GM18526 (cell line): ENCODE data around the gene LDB3.

Experiments used
- POLR2A ChIP-seq: IDR thresholded peaks from 3 replicates; pipeline ENCODE4 v1.6.1; 2011; ENCODE audit not compliant: insufficient read length; ENCODE audit errors: extremely low read depth

Gene LDB3

GRCh38 chr10:86705905-86706304, 37.6 kb downstream of the LDB3 start:
- no peak for TF ChIP-seq POLR2A

GRCh38 chr10:86706401-86706841, 38.1 kb downstream of the LDB3 start:
- no peak for TF ChIP-seq POLR2A

- no peak for TF ChIP-seq POLR2A
Observed at GRCh38 chr10:86706977-86707376, 38.7 kb downstream of the LDB3 start.

GRCh38 chr10:86707505-86707904, 39.2 kb downstream of the LDB3 start:
- TF ChIP-seq POLR2A, result no peak

DNA sequence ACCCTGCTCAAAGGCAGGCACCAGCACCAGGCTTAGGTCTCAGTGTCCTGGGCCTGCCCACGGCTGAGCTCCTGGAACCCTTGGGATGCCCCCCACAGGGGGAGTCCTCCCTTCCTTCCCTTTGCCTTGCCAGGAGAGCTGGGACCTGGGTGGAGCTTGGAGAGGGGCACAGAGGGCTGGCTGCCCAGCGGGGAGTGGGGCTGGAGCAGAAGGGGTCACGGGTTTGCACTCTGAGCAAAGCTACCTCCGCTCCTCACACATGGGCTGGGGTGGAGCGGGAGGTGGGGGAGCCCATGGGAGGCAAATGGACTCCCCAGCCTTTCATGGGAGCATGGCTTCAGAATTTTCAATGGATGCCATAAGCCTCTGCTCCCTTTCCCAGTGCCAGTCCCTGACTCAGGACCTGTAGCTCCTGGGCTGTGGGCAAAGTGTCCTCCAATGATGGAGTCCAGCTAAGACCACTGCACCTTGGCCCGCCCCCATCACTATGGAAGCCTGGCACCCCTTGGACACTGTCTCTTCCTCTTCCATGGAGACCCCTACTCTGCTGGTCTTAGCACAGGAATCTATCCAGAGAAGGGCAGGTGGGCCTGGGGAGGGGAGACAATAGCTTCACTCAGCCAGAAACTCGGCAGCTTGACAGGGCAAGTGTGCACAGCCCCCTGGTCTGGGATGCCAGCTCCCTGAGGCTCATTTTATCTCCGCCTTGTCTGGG, 39.9 kb downstream of the LDB3 start:
- no peak for TF ChIP-seq POLR2A

- TF ChIP-seq POLR2A, result no peak
Observed at GRCh38 chr10:86708783-86709380, 40.6 kb downstream of the LDB3 start.

DNA sequence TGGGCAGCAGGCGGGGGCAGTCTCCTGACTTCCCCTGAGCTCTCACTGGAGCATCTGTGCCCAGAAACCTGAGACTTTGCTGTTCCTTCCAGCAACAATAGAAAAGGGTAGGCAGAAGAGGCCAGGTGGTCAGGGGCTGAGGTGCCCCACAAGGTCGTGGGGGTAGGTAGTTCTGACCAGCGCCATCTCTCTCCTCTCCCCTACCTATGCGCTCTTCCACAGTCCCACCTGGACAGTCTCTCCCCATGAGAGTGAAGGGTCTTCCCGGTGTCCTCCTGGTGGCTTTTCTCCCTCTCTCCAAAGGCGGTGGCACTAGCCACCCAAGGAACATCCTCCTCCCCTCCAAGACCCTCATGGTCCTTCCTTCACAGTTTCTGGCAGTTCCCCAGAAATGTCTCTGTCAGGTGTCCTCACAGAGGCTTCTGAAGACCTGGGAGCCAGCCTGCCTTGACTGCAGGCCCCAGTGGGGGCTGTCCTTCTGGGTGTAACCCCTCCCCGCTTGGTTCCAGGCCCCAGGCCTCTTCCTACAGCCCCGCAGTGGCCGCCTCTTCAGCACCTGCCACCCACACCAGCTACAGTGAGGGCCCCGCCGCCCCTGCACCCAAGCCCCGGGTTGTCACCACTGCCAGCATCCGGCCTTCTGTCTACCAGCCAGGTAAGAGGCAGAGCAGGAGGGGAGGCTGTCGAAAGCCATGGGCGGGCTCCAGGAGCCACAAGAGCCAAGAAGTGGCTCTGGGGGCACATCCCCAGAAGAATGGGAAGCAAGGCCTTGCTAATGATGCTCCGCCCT, 41.3 kb downstream of the LDB3 start:
- no peak for TF ChIP-seq POLR2A

DNA sequence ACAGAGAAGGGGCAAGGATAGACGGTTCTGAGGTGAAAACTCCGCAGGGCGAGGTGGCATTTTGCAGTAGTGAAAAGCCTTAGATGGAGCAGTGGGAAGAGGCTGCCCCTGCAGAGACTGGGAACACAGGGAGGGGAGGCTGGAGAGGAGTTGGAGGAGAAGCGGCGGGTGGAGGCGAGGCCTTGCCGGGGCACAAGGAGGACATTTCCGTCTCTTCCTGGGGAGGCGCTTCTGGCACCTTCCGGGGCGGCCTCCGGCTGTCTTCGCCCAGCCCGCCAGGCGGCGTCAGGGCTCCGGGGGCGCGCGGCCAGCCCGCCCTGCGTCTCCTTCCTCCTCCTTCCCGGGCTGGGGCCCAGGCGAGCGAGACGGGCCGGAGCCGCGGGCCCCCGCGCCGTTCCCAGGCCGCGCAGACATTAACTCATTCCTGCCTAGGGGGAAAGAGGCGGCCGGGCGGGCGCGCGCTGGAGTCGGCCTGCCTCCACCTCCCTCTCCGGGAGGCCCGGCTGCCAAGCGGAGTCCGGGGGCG, 42.7 kb downstream of the LDB3 start:
- TF ChIP-seq POLR2A, result peak; percentile 55

DNA sequence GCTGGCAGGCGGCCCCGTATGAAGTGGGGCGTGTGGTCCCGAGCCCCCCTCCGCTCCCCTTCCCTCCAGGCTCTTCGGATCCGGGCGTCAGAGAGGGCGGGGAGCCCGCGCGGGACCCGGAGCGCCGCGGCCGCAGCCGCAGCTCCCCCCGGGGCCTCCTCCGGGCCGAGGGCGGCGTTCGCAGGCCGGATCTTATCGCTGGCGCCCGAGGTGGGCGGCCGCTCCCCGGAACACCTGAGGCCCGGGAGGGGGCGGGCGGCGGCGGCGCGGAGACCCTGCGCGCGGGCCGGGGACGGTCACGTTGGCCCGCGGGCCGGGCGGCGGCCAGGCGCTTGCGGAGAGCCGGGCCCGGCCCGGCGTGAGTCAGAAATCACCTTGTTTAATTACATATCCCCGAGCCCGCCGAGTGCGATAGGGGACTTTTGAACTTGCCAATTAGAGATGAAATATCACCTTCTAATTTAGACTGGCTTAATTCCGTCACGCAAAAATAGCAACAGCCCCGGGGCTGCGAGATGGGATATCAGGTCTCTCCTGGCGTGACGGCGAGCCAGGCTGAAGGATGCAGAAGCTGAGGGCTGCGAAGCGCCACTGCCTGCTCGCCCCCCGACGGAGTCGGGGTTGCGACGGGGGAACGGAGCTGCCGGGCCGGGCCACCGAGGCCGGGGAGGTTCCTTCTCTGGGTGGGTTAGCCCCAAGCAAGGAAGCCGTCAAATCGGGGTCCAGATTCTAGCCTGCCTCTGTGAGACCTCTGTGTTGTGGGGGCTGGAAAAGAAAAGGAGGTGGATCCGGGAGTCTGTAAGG, 43.4 kb downstream of the LDB3 start:
- no peak for TF ChIP-seq POLR2A

GRCh38 chr10:86712317-86712707, 44.0 kb downstream of the LDB3 start:
- no peak for TF ChIP-seq POLR2A

- no peak for TF ChIP-seq POLR2A
Observed at GRCh38 chr10:86715156-86715795, 47.0 kb downstream of the LDB3 start.

- TF ChIP-seq POLR2A, result no peak
Observed at GRCh38 chr10:86715836-86716235, 47.5 kb downstream of the LDB3 start.

DNA sequence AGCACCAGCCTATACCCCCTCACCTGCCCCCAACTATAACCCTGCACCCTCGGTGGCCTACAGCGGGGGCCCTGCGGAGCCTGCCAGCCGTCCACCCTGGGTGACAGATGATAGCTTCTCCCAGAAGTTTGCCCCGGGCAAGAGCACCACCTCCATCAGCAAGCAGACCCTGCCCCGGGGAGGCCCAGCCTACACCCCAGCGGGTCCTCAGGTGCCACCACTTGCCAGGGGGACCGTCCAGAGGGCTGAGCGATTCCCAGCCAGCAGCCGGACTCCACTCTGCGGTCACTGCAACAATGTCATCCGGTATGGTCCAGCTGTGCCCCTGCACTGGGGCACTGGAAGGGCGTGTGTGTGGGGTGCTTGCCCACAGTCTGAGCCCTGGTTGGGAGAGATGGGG, 48.2 kb downstream of the LDB3 start:
- TF ChIP-seq POLR2A, result no peak

DNA sequence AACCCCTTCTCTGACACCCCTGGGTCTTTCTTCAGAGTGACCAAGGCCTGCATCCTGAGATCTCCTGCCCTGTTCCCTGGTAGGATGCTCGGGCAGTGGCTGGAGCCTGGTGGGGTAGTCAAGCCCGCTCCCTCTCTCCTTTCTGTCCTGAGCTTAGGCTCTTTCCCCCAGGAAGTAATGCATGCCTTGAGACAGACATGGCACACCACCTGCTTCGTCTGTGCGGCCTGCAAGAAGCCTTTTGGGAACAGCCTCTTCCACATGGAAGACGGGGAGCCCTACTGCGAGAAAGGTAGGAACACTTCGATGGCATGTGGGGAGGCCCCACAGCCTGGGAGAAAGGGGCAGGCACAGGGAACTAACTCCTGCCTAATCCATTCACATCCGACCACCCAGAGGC, 50.2 kb downstream of the LDB3 start:
- no peak for TF ChIP-seq POLR2A

GRCh38 chr10:86721232-86721631, 52.9 kb downstream of the LDB3 start:
- no peak for TF ChIP-seq POLR2A
